Right atrium auricular region (tissue), 2 donors: ENCODE data around the gene CLDN6. TPM values are rescaled to one million over a fixed set of nuclear protein-coding genes. Genes with fewer than 3 reads are reported as not detected.

ENCODE experiments used
- DNase-seq: peaks from one replicate; pipeline ENCODE4 v3.0.0-alpha.2; 2019; ENCODE audit warnings: low spot score
- H3K27ac ChIP-seq, 2 donors: fragments of 200-600 bp; sonication (generic); 1 replicate in 1 of 2; 2 replicates in 1 of 2; pipeline ENCODE4 v1.5.1; 2016 to 2019
- H3K27me3 ChIP-seq, 2 donors: fragments of 200-600 bp; sonication (generic); one replicate each; pipeline versions ENCODE4 v1.5.1 to v1.6.0; 2017 to 2019
- H3K36me3 ChIP-seq: fragments of 200-600 bp; sonication (generic); one replicate; pipeline ENCODE4 v1.5.1; 2016
- H3K4me1 ChIP-seq, 2 donors: fragments of 200-600 bp; sonication (generic); one replicate each; pipeline versions ENCODE4 v1.5.1 to v1.6.0; 2017 to 2019
- H3K4me3 ChIP-seq, 2 donors: fragments of 200-600 bp; sonication (generic); 1 replicate in 1 of 2; 2 replicates in 1 of 2; pipeline ENCODE4 v1.5.1; 2017 to 2019; ENCODE audit warnings: mild to moderate bottlenecking in 1 of 2, moderate library complexity in 1 of 2
- H3K9me3 ChIP-seq, 2 donors: fragments of 200-600 bp; sonication (generic); one replicate each; pipeline ENCODE4 v1.5.1; 2019
- CTCF ChIP-seq, 2 donors: fragments of 200-600 bp; sonication (generic); IDR thresholded peaks; one replicate each; pipeline ENCODE4 v1.5.1; 2019; ENCODE audit warnings: antibody characterized with exemption in 2 of 2
- total RNA-seq, 2 donors: library from RNA; depleted of rRNA; stranded (reverse); fragments of >200 nt; gene quantifications; one replicate each; pipeline ENCODE4 v1.1.0, GENCODE V29; 2016

The CLDN6 gene
- total RNA-seq, 2 donors from 2014 or later = not detected

- no peaks in the 10 kb centered on the region for H3K27me3 ChIP-seq
- DNase-seq = no peak
- H3K4me3 ChIP-seq = no peak overlapping the region
- no peak for TF ChIP-seq CTCF (IDR thresholded peaks at IDR 0.05)
- H3K4me1 ChIP-seq = peaks cover 0 to 27% of the 10 kb centered on the region in 2 donors
- no peak overlapping the region for H3K27ac ChIP-seq
- no peaks in the 10 kb centered on the region for H3K36me3 ChIP-seq
- H3K9me3 ChIP-seq = no peaks in the 10 kb centered on the region
These were observed 44.9 kb downstream of the CLDN6 start for GRCh38 chr16:2973093-2973492.

DNA sequence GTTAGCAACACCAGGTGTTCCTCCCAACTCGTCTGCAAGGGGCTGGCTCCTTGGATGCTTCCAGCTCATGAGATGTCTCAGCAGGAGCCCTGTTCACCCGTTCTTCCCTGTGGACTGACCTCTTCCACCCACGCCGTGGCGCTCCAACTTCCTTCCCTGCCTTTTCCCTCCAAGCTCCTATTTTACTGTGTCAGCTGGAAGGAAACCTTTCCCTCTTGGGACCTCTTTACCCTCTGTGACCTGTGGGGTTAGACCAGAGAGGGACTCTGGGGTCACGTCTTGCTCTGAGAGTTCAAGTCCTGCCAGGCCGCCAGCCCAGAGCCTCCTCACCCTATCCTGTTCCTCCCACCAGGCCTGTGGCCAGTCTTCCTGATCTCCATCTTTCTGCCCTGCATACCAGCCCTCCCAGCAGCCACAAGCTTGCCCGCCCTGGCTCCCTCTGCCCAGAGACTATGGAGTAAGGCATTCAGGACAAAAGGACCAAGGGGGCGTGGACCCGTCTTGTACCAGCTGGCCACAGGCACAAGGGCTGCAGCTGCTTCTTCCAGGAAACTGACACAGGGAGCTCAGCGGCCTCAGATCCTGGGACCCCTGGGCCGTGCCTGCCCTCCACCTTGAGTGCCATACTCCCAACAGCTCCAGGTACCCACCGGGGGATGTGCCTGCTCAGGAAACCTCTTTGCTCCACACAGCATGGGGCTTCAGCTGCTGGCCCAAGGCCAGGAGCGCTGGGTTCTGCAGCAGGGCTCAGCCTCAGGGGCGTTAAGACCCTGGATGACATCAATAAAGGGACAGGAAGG is 45.8 kb downstream of the CLDN6 start:
- Histone ChIP-seq H3K36me3 (no peaks in the 10 kb centered on the region), H3K27ac (no peak overlapping the region), H3K27me3 (peaks cover 5 to 7% of the 10 kb centered on the region in 2 donors), H3K4me3 (no peak overlapping the region), H3K9me3 (no peaks in the 10 kb centered on the region), H3K4me1 (peaks cover 0 to 36% of the 10 kb centered on the region in 2 donors)
- DNase-seq = no peak
- no peak for TF ChIP-seq CTCF (IDR thresholded peaks at IDR 0.05)

- Histone ChIP-seq H3K27me3 (peaks cover 9 to 15% of the 10 kb centered on the region in 2 donors), H3K4me1 (peaks cover 0 to 44% of the 10 kb centered on the region in 2 donors), H3K9me3 (no peaks in the 10 kb centered on the region), H3K36me3 (no peaks in the 10 kb centered on the region), H3K4me3 (no peak overlapping the region), H3K27ac (no peak overlapping the region)
- TF ChIP-seq CTCF (IDR thresholded peaks at IDR 0.05) = no peak
- DNase-seq = no peak
These were observed 46.6 kb downstream of the CLDN6 start for GRCh38 chr16:2971134-2971984.

GRCh38 chr16:2970563-2970962 is 47.4 kb downstream of the CLDN6 start:
- peaks cover 14 to 23% of the 10 kb centered on the region in 2 donors for H3K27me3 ChIP-seq
- peaks cover 0 to 45% of the 10 kb centered on the region in 2 donors for H3K4me1 ChIP-seq
- H3K4me3 ChIP-seq = peak overlapping the region; percentile 58 to 75
- no peak for DNase-seq
- peak overlapping the region in 1 of 2 donors; percentile 52 for H3K27ac ChIP-seq
- H3K9me3 ChIP-seq = no peaks in the 10 kb centered on the region
- no peaks in the 10 kb centered on the region for H3K36me3 ChIP-seq
- TF ChIP-seq CTCF (IDR thresholded peaks at IDR 0.05) = no peak

DNA sequence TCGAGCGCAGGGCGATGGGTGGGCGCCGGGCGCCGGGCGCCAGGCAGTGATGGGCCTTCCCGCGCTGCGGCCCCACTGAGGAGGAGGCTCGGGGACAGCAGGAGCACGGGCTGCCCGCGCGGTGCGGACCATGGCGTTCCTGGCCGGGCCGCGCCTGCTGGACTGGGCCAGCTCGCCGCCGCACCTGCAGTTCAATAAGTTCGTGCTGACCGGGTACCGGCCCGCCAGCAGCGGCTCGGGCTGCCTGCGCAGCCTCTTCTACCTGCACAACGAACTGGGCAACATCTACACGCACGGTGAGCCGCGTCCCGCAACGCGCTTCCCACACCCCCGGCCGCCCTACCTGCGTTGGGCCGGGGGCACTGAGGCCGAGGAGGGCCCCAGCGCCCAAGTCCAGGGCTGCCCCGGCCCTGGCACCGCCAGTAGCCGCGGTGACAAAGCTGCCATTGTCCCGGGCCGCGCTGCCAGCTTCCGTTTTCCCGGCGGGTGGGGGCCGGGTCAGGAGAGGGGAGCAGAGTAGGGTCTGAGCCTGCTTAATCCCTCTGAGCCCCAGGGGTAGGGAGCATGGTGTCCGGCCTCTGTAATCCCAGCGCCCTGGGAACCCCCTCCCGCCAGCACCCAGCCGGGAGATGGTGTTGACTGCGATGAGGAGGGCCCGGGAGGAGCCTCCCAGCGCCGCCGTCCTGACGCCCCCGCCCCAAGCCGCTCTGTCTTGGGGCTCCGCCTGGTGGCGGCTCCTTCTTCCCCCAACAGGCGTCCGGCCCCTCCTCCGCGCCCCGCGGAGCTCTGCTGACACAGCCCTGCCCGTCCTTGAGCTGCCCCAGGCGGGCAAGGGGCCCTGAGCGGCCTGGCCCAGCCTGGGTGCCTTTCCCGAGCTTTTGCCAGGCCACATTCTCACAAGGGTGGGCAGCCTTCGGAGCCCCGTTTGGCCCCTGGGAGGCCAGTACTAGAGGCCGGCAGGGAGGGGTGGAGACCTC is 48.1 kb downstream of the CLDN6 start:
- Histone ChIP-seq H3K4me3 (peak overlapping the region; percentile 58 to 75), H3K27ac (peak overlapping the region in 1 of 2 donors; percentile 52), H3K4me1 (peaks cover 0 to 51% of the 10 kb centered on the region in 2 donors), H3K9me3 (no peaks in the 10 kb centered on the region), H3K27me3 (peaks cover 14 to 30% of the 10 kb centered on the region in 2 donors), H3K36me3 (no peaks in the 10 kb centered on the region)
- DNase-seq = peak; percentile 62
- peak; percentile 21 to 59 for TF ChIP-seq CTCF (IDR thresholded peaks at IDR 0.05)
